ENCODE results near the gene MRGPRF.

The MRGPRF gene

GRCh38 chr11:69059429-69059828 is 46.4 kb upstream of the MRGPRF start:
- POLR2A ChIA-PET (ENCODE audit: low non-redundant PET), result no interaction called here

DNA sequence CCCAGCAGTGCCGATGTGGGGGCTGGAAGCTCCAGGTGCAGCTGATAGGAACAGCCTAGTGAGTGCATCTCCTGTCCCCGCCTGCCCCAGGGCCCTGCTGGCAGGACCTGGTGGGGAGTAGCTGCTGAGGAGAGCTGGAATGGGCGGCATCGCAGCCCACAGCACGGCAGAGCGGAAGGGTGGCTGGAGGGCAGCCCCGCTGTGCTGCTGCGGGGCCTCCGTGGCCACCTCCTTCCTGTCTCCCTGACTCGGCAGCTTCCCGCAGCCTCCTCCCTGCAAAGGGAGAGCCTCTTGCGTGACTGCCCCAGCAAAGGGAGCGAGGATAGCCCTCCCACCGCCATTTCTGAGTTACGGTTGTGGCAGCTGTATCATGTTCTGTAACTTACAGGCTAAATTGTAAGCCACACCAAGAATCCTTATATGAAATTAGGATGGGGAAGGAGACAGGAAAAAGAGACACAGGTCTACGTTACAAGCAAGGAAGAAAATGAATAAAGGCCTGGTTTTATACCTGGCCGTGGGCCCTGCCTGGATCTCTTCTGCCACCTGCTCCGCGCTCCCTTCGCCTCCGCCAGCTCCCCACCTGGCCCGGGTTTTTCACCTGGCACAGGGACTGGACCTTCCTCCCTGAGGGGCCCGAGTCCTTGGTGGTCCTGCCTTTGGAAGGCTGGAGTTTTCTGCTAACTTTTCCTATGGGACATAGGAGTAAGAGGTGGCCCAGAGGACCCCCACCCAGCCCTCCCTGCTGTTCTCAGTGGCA is 45.6 kb upstream of the MRGPRF start:
- POLR2A ChIA-PET (ENCODE audit: low non-redundant PET), result no interaction called here
- TF ChIP-seq CTCF (conservative IDR thresholded peaks at IDR 0.05; ENCODE audit: low read depth), result no peak
- DNase-seq (ENCODE audit: low spot score), result no peak
- CTCF ChIA-PET, result interaction anchor here (1.9 kb wide), 1 partner anchor 30 kb away, joined by 6 read pairs; no protein-coding TSS in a partner anchor
- H3K27ac ChIP-seq, result no peak overlapping the region

More at GRCh38 chr11:69059429-69059828, 46.4 kb upstream of the MRGPRF start:
- no peak for TF ChIP-seq CTCF (conservative IDR thresholded peaks at IDR 0.05; ENCODE audit: low read depth)
- no peak for DNase-seq (ENCODE audit: low spot score)
- no peak overlapping the region for H3K27ac ChIP-seq
- CTCF ChIA-PET, result interaction anchor here (0.6 to 1.9 kb wide), 2 partner anchors 9 to 30 kb away, joined by 3 to 6 read pairs; no protein-coding TSS in a partner anchor

- H3K27ac ChIP-seq, result no peak overlapping the region
- TF ChIP-seq CTCF (conservative IDR thresholded peaks at IDR 0.05; ENCODE audit: low read depth), result no peak
- ChIA-PET CTCF (interaction anchor here (0.7 to 1.9 kb wide), 2 partner anchors 31 to 98 kb away, joined by 3 to 6 read pairs; no protein-coding TSS in a partner anchor), POLR2A (ENCODE audit: low non-redundant PET) (interaction anchor here (0.6 kb wide), 1 partner anchor 12 kb away, joined by 3 read pairs; no protein-coding TSS in a partner anchor)
- no peak for DNase-seq (ENCODE audit: low spot score)
Measured at GRCh38 chr11:69057801-69058200, 44.8 kb upstream of the MRGPRF start.

DNA sequence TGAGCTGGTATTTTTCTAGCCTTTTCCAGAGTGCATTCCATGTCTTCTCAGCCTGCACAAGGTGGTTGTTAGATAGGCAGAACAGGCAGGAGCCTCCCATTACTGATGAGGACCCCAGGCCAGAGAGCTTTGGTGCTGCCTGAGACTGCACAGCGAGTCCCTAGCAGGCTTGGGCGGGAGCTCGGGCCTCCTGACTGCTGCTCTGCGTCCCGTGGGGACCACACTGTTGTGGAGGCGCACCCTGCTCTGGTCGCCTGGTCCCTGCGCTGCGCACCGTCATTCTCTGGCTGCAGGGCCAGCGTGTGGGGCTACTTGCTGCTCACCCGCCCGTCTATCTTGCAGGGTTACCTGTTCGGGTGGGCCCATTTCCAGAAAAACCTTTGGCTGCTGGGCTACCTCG is 44.2 kb upstream of the MRGPRF start:
- TF ChIP-seq CTCF (conservative IDR thresholded peaks at IDR 0.05; ENCODE audit: low read depth), result no peak
- ChIA-PET CTCF (interaction anchor here (0.6 to 1.9 kb wide), 2 partner anchors 32 to 95 kb away, joined by 3 to 6 read pairs; no protein-coding TSS in a partner anchor), POLR2A (ENCODE audit: low non-redundant PET) (interaction anchor here (0.6 kb wide), 1 partner anchor 14 kb away, joined by 3 read pairs; no protein-coding TSS in a partner anchor)
- no peak for DNase-seq (ENCODE audit: low spot score)
- no peak overlapping the region for H3K27ac ChIP-seq

GRCh38 chr11:69055598-69056516 is 42.8 kb upstream of the MRGPRF start:
- H3K27ac ChIP-seq, result no peak overlapping the region
- ChIA-PET CTCF (no interaction called here), POLR2A (ENCODE audit: low non-redundant PET) (no interaction called here)
- no peak for TF ChIP-seq CTCF (conservative IDR thresholded peaks at IDR 0.05; ENCODE audit: low read depth)
- no peak for DNase-seq (ENCODE audit: low spot score)

DNA sequence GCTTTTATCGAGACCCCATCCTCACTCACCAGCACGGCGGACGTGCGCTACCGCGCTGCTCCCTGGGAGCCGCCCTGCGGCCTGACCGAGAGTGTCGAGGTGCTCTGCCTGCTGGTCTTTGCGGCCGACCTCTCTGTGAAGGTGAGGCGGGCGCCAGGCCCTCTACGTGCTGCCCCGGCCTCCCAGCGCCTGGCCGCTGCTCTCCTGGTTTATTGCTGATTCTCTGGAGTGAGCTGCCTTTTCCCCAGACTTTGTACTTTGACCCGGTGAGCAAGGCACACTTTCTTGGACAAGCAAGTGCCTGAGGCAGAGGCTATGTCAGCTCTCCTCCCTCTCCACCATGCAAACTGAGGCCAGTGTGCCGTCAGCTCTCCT is 42.2 kb upstream of the MRGPRF start:
- H3K27ac ChIP-seq, result no peak overlapping the region
- DNase-seq (ENCODE audit: low spot score), result no peak
- ChIA-PET CTCF (no interaction called here), POLR2A (ENCODE audit: low non-redundant PET) (no interaction called here)
- no peak for TF ChIP-seq CTCF (conservative IDR thresholded peaks at IDR 0.05; ENCODE audit: low read depth)
